K562 (cell line): ENCODE data around the gene WBP1L. TPM values are rescaled to one million over a fixed set of nuclear protein-coding genes. Genes with fewer than 3 reads are reported as not detected.
"Not testable (repeated sequence)": the region's sequence is repeated elsewhere in the genome, so short reads cannot be mapped to it uniquely, and the experiment has no call there.

Experiments
- ATAC-seq: fragments of 200-7000 bp; cut with Tn5 transposase; 3 replicates; pipeline ENCODE4 v1.9.1; 2020; ENCODE audit warnings: moderate library complexity
- BruUV-seq: library from RNA; stranded (reverse); fragments of 400-500 nt; replicated peaks from 2 replicates; lab custom pipeline; 2021; lab: Mats Ljungman, UMichigan
- CTCF ChIA-PET: fragments of 300-600 bp; formaldehyde crosslinking; extraction: SDS; loops from one replicate; lab custom pipeline; 2021; ENCODE audit warnings: low intra/inter-chr PET ratio; lab: Yijun Ruan, JAX
- POLR2A ChIA-PET: fragments of 300-600, 350-650 bp; sonication (Branson Sonifier 250); formaldehyde crosslinking; extraction: SDS; loops from one replicate; lab custom pipeline; 2021; ENCODE audit warnings: antibody characterized with exemption, inconsistent platforms; lab: Yijun Ruan, JAX
- DNase-seq, 4 experiments: peaks; one replicate each; pipeline versions ENCODE4 v3.0.0 to v3.0.0-alpha.2; 2011 to 2018; ENCODE audit warnings: low spot score in 3 of 4, mixed read lengths in 3 of 4; ENCODE audit errors: extremely low read depth in 1 of 4
- FAIRE-seq: peaks from 2 replicates; lab custom pipeline; 2011; peaks lifted over from hg19 to GRCh38; lab: Jason Lieb, UNC
- H2AFZ ChIP-seq: 2 replicates; pipeline ENCODE4 v1.6.0; 2011; ENCODE audit warnings: low read depth, low read length, control low read depth, inconsistent platforms
- H3K27ac ChIP-seq: fragments of 200-600 bp; 3 replicates; pipeline ENCODE4 v1.8.0; 2011; ENCODE audit warnings: low read depth, mild to moderate bottlenecking, control low read depth, inconsistent platforms, low read length, moderate library complexity, mixed read lengths; ENCODE audit errors: extremely low read depth
- H3K27me3 ChIP-seq, 2 experiments: fragments of 300-600 bp in 1 of 2; 2 replicates in 1 of 2; 3 replicates in 1 of 2; pipeline versions ENCODE4 v1.6.0 to v1.8.0; 2011; ENCODE audit warnings: inconsistent platforms in 2 of 2, low read length in 2 of 2, mild to moderate bottlenecking in 1 of 2, mixed read lengths in 1 of 2, moderate library complexity in 1 of 2; ENCODE audit not compliant: control insufficient read depth in 2 of 2, insufficient read depth in 2 of 2
- H3K36me3 ChIP-seq: fragments of 300-600 bp; 3 replicates; pipeline ENCODE4 v1.8.0; 2011; ENCODE audit warnings: mild to moderate bottlenecking, low read length, inconsistent platforms; ENCODE audit not compliant: control insufficient read depth, insufficient read depth
- H3K4me1 ChIP-seq, 2 experiments: fragments of 200-600 bp in 1 of 2; replicated peaks in 1 of 2; 2 replicates in 1 of 2; 3 replicates in 1 of 2; pipeline versions ENCODE4 v1.5.1 to v1.8.0; 2011; ENCODE audit warnings: inconsistent platforms in 2 of 2, low read length in 2 of 2, mild to moderate bottlenecking in 1 of 2, mixed read lengths in 1 of 2, moderate library complexity in 1 of 2; ENCODE audit not compliant: control insufficient read depth in 2 of 2, insufficient read depth in 2 of 2
- H3K4me2 ChIP-seq: 2 replicates; pipeline ENCODE4 v1.6.1; 2011; ENCODE audit warnings: low read length, control low read depth, inconsistent platforms, mixed read lengths; ENCODE audit not compliant: insufficient read depth
- H3K4me3 ChIP-seq: fragments of 200-600 bp; sonication (generic), shearing (Covaris generic); 2 replicates; pipeline ENCODE4 v1.5.1; 2016; ENCODE audit warnings: control low read depth, inconsistent platforms
- H3K79me2 ChIP-seq: fragments of 200-600 bp; 3 replicates; pipeline ENCODE4 v1.8.0; 2011; ENCODE audit warnings: low read length, inconsistent platforms; ENCODE audit not compliant: control insufficient read depth, insufficient read depth
- H3K9ac ChIP-seq, 2 experiments: 2 replicates each; pipeline versions ENCODE4 v1.6.0 to v1.6.1; 2011; ENCODE audit warnings: low read depth in 2 of 2, low read length in 2 of 2, control low read depth in 1 of 2, inconsistent platforms in 1 of 2, mild to moderate bottlenecking in 1 of 2, mixed read lengths in 1 of 2; ENCODE audit not compliant: insufficient read depth in 1 of 2
- H3K9me1 ChIP-seq: one replicate; pipeline ENCODE4 v1.6.0; 2011; ENCODE audit warnings: inconsistent platforms, mild to moderate bottlenecking, low read length, moderate library complexity; ENCODE audit not compliant: control insufficient read depth, insufficient read depth
- H3K9me3 ChIP-seq: replicated peaks from 2 replicates; pipeline ENCODE4 v1.5.1; 2011; ENCODE audit warnings: low read depth, low read length, inconsistent platforms; ENCODE audit not compliant: control insufficient read depth, insufficient read depth
- H4K20me1 ChIP-seq: replicated peaks from 2 replicates; pipeline ENCODE4 v1.6.1; 2011; ENCODE audit warnings: low read length, inconsistent platforms, mixed read lengths; ENCODE audit not compliant: control insufficient read depth, insufficient read depth
- RBM25 ChIP-seq: fragments of 200-400 bp; formaldehyde crosslinking; IDR thresholded peaks from 2 replicates; pipeline ENCODE4 v1.6.1; 2018; ENCODE audit warnings: low read length, low read depth, moderate library complexity; ENCODE audit not compliant: severe bottlenecking
- ZBTB33 ChIP-seq: sonication (generic); formaldehyde crosslinking; IDR thresholded peaks from 2 replicates; pipeline ENCODE4 v1.8.1; 2023; ENCODE audit warnings: mild to moderate bottlenecking, missing genetic modification reagents
- ZNF174 ChIP-seq: fragments of 250-450 bp; sonication (Bioruptor Pico); IDR thresholded peaks from 2 replicates; pipeline ENCODE4 v1.4.0; 2020; ENCODE audit warnings: mild to moderate bottlenecking
- WGBS: fragments of 100-300 bp; shearing (Covaris generic); methylation state at CpG from one replicate; pipeline ENCODE4 v1.1.6; 2016; ENCODE audit warnings: low coverage, mixed read lengths; ENCODE audit not compliant: insufficient coverage; ENCODE audit errors: missing lambda C conversion rate; 5-methylcytosine and 5-hydroxymethylcytosine counted together
- in situ Hi-C: fragments of 300-500 bp; cut with MboI; formaldehyde crosslinking; loops from 4 replicates; pipeline ENCODE4 v1.15.0; 2018; ENCODE audit warnings: inconsistent platforms, mixed read lengths
- intact Hi-C: fragments of 100-400 bp; cut with micrococcal nuclease; formaldehyde crosslinking; loops from 2 replicates; pipeline ENCODE4 v1.14.2; 2022
- polyA plus RNA-seq, 8 experiments: library from polyadenylated mRNA; depleted of rRNA in 4 of 8; stranded (reverse) in 5 of 8; unstranded in 3 of 8; fragments of >200 nt; fragmentation: Nextera tagmentation in 2 of 8; fragmentation: Illumina TruSeq in 1 of 8; extraction: Ambion mirVana in 2 of 8; extraction: Trizol in 1 of 8; gene quantifications; 2 replicates each; pipeline versions ENCODE4 v1.2.1 to v1.2.3, GENCODE V29; 2011 to 2014; ENCODE audit warnings: inconsistent platforms in 1 of 8, missing spikeins in 1 of 8
- total RNA-seq, 7 experiments: library from RNA; depleted of rRNA in 6 of 7; stranded (reverse); fragments of >200 nt in 6 of 7; fragmentation: Illumina TruSeq in 2 of 7; extraction: Trizol in 2 of 7; gene quantifications; 2 replicates each; pipeline versions ENCODE4 v1.2.1 to v1.2.3, GENCODE V29; 2011 to 2021; ENCODE audit warnings: low replicate concordance in 1 of 7

The WBP1L gene
- total and polyA plus RNA-seq, 9 of the 15 experiments (the other 6 are each of a cell fraction or from before 2014, with no cell fraction given) = 3.2 to 14.4 (median 11.3) TPM

- H3K9me3 ChIP-seq, H3K9me1 ChIP-seq, H3K4me3 ChIP-seq, H4K20me1 ChIP-seq, intact Hi-C loops, H3K27me3 ChIP-seq, ATAC-seq, H2AFZ ChIP-seq, BruUV-seq, in situ Hi-C loops, H3K9ac ChIP-seq, POLR2A ChIA-PET, H3K4me2 ChIP-seq, H3K27ac ChIP-seq, CTCF ChIA-PET, DNase-seq, H3K36me3 ChIP-seq, FAIRE-seq: not testable (repeated sequence)
- TF ChIP-seq ZBTB33 = 0 out of 2 replicates have a peak, but pooled peaks have one; percentile 24
- 60% methylated on average over 1 of the region's 12 CpGs for WGBS
- peaks cover 4 to 20% of the 10 kb centered on the region in 2 experiments; a peak in 3 of 5 replicates for H3K4me1 ChIP-seq
- H3K79me2 ChIP-seq = peaks cover 26% of the 10 kb centered on the region
These were observed 15.2 kb downstream of the WBP1L start for GRCh38 chr10:102758933-102759262.

GRCh38 chr10:102759497-102760210 lies 15.9 kb downstream of the WBP1L start:
- BruUV-seq = no TSS peak
- 62% methylated on average over 3 of the region's 3 CpGs for WGBS
- Histone ChIP-seq H3K79me2 (peaks cover 31% of the 10 kb centered on the region), H3K4me3 (no peak overlapping the region)
- CTCF ChIA-PET = no interaction called here
- FAIRE-seq = no peak
- TF ChIP-seq RBM25 (peak; percentile 4), ZNF174 (CRISPR knock-in tag) (no peak)
- TF ChIP-seq, all 486 proteins: peak for 1
- H3K27ac ChIP-seq = no peak overlapping the region
- H3K36me3 ChIP-seq = no peaks in the 10 kb centered on the region
- no peaks in the 10 kb centered on the region for H3K9me1 ChIP-seq
- 0 out of 2 replicates have a peak, but pooled peaks cover 1% of the 10 kb centered on the region for H3K9me3 ChIP-seq
- H3K27me3 ChIP-seq = no peaks in the 10 kb centered on the region
- no peak for ATAC-seq
- peaks cover 4 to 26% of the 10 kb centered on the region in 2 experiments; a peak in 3 of 5 replicates for H3K4me1 ChIP-seq
- no peak overlapping the region for H3K9ac ChIP-seq
- intact Hi-C loops (loop anchor here (5.0 kb wide), 1 partner anchor 53 kb away; no protein-coding TSS in a partner anchor), in situ Hi-C loops (no loop called here)
- H3K4me2 ChIP-seq = no peak overlapping the region
- no peak for DNase-seq
- H2AFZ ChIP-seq = no peak overlapping the region
- POLR2A ChIA-PET = no interaction called here
- no peaks in the 10 kb centered on the region for H4K20me1 ChIP-seq
